GM18858 (cell line): Measurements from ENCODE around the gene CAB39L.

Experiments
- ATAC-seq: cut with Tn5 transposase; IDR thresholded peaks from one replicate; pipeline ENCODE4 v1.9.1; 2021; ENCODE audit not compliant: unreplicated experiment

CAB39L gene

DNA sequence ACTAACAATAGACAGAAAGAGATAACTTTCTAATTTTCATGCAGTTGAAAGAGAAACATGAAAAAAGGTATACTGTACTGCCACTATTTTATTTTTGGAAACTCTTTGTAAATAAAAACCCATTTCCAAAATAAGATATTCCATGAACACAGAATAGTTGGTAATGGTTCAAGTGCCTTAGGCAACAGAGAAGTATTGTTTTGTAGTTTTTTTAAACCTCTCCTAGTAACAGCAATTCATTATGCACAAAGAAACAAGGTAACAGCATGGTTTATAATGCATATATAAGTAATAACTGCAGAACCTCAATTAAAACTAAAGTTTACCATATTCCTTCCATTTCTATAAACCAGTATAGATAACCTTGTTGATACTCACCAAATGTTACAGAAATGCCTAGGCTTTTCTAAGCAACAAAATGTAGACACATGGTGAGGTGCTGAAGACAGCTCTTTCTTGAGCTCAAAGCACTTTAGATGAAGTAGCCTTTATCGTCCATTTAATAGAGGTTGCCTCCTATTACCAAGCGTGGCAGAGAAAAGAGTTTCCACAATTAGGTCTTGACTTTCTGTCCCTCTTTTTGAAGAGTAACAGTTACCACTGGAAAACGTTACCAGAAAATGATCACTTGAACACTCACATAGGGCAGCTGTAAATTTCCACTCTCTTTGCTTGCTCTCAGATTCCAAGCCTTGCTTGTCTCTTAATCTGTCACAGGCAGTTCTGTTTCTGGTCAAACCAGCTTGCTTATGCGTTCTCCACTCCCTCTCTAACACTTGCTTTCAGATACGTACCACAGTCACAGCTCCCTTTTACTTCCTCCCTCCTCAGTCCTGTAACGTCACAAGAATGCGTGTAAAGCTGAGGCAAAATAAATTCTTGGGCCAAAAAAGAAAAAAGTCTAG lies 42.9 kb downstream of the CAB39L start:
- ATAC-seq, result peak; percentile 84

GRCh38 chr13:49399801-49400472 lies 43.9 kb downstream of the CAB39L start:
- ATAC-seq, result no peak

GRCh38 chr13:49395878-49396380 lies 47.9 kb downstream of the CAB39L start:
- ATAC-seq, result no peak

- ATAC-seq, result no peak
Measured at GRCh38 chr13:49395451-49395865, 48.4 kb downstream of the CAB39L start.

- no peak for ATAC-seq
Measured at GRCh38 chr13:49388091-49388635, 55.7 kb downstream of the CAB39L start.

- no peak for ATAC-seq
Measured at GRCh38 chr13:49386664-49387063, 57.2 kb downstream of the CAB39L start.

DNA sequence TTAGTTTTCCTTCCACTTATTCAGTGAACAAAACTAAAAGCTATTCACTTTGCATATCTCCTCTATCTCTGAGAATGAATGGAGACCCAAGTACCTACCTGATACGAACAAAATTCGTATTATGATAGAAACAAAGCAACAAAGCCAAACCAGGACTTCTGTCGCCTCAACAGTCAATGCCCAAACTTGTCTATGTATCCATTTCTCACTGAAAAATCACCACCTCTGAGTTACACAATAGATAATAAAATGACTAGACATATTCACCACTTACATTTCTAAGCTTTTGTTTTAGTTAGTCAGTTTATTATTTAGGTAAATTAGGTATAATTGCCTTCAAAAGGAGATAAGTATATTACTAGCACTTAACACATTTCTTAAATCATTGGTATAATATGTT lies 67.7 kb downstream of the CAB39L start:
- no peak for ATAC-seq

DNA sequence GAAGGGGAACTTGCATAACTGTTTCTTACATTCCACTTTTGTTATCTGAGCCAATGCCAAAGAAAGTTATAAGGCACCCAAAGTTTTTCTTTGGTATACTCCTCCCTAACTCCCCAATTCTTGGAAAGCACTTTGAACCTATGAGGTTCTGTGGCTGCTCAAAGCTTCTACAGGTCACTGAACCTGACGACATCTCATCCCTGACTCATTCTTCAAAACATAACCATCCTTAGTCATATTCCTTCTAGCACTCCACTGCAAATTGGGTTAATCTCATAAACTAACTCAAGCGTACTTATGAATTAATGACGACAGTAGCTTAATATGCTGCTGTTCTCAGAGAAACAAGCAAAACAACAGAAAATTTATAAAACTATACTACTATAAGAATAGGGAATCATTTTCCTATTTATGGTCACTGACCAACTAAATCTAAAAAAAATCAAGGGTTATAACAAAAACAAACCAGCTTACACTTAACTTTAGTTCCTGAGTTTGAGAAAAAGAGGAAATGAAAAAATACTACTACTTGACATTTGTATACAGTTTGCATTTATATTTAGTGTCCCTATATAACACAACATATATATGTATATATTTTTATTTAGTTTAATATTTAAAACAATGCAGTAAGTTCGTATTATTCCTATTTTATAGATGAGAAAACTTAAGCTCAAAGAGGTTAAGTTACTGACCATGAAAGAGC lies 69.1 kb downstream of the CAB39L start:
- no peak for ATAC-seq

DNA sequence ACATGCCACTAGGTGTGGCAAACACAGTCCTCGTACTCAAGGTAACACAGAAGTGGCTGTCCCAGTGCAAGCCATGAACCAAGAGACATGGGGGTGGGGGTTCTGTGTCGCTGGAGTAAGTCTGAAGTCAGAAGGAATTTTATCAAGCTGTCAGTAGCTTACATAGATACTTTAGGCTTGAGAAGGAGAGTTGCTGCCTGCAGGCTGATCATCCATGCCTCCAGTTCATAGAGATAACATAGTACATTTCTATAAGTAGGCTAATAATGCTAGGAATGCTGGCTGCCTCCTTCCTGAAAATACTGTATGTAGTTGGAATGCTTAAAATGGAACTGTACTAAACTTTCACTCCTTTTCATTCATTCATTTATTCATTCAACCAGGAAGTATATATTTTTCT lies 70.1 kb downstream of the CAB39L start:
- no peak for ATAC-seq

GRCh38 chr13:49371943-49372613 lies 71.8 kb downstream of the CAB39L start:
- no peak for ATAC-seq

DNA sequence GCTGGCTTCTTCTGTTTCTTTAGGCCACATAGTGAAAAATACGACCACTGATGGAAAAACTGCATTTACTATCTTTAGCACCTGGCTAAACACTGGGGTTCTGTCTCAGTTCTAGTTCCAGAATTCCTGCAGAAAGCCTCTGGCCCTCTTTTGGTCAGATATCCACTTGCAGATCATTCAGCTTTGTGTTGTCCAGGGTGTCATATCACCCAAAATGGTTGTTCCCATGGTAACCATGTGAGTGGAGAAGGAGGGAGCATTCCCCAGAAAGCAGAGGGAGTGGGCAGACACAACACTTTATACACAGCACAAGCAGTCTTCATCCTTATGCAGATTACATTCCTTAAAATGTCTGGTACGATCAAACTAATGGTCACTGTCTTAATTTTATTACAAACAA lies 73.5 kb downstream of the CAB39L start:
- no peak for ATAC-seq

GRCh38 chr13:49369866-49370265 lies 74.0 kb downstream of the CAB39L start:
- no peak for ATAC-seq

- no peak for ATAC-seq
Measured at GRCh38 chr13:49368688-49369087, 75.2 kb downstream of the CAB39L start.

- no peak for ATAC-seq
Measured at GRCh38 chr13:49367640-49368422, 76.0 kb downstream of the CAB39L start.

GRCh38 chr13:49366841-49367240 lies 77.0 kb downstream of the CAB39L start:
- ATAC-seq, result no peak

GRCh38 chr13:49357694-49358093 lies 86.2 kb downstream of the CAB39L start:
- ATAC-seq, result no peak

GRCh38 chr13:49356223-49356622 lies 87.6 kb downstream of the CAB39L start:
- no peak for ATAC-seq

- ATAC-seq, result no peak
Measured at GRCh38 chr13:49354719-49355118, 89.1 kb downstream of the CAB39L start.

DNA sequence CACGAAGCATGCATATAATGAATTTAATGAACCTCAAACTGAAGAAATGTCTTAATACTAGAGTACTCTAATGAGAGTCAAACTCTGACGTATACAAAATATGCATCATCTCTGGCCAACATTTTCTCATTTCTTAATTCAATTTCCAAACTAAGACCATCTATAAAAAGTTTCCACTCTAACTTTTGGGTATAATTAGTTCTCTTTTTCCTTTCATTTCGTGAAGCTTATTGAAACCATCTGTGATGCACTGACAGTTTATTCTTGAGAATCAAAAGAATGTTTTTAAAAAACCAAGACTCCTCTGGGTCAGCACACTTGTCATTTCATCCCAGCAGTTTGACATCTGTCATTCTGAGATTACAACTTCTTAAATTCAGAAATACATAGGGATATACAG lies 90.0 kb downstream of the CAB39L start:
- ATAC-seq, result no peak

DNA sequence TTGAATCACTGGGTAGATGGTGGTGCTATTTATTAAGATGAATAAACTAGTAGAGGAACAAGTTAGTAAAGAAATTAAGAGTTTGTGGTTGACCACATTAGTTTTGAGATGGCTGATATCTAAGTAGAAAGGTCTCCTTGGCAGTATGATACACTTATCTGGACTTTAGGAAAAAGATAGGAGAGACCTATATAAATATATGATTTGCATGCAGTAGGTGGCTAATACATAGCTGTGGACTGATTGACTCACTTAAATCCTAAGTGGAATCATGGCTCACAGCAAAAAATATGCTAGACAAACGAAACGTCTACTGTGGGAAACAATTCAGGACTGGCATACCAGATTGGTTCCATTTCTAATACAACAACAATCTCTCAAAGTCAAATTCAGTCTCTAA lies 92.0 kb downstream of the CAB39L start:
- no peak for ATAC-seq
